ENCODE results near the gene HIPK2.

DNA sequence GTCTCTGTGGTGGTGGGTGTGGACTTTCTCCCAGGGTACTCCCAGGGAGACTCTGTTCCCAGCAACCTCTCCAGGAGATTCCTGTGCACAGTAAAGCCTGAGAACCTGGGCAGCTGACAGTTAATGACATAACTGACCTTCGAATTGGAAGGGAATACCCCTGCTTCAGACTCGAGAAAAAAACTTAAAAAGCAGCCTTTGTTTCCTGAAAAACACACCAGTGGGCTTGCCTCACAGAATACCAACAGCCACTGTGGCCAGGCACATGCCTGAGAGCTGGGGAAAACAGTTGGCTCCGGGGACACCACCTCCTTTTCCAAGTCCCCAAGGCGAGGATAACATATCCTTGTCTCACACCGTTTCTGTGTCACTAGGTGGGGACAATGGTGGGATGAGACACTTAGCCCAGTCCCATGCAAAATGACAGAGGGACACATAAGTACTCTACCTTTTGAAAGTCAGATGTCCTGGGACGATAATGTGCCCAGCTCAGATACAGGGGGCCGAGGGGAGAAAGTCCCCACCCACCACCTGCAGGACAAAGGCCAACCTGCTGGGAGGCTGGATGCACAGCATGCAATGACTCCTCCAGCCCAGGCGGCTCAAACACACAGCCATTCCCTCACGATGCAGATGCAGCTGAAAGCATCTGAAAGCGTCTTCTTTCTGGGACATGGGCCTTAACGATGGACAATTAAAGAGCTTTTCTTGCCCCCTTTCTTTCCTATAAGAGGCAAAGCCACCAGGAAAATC lies 65.6 kb downstream of the HIPK2 start:
- TF ChIP-seq, protein P1, sequence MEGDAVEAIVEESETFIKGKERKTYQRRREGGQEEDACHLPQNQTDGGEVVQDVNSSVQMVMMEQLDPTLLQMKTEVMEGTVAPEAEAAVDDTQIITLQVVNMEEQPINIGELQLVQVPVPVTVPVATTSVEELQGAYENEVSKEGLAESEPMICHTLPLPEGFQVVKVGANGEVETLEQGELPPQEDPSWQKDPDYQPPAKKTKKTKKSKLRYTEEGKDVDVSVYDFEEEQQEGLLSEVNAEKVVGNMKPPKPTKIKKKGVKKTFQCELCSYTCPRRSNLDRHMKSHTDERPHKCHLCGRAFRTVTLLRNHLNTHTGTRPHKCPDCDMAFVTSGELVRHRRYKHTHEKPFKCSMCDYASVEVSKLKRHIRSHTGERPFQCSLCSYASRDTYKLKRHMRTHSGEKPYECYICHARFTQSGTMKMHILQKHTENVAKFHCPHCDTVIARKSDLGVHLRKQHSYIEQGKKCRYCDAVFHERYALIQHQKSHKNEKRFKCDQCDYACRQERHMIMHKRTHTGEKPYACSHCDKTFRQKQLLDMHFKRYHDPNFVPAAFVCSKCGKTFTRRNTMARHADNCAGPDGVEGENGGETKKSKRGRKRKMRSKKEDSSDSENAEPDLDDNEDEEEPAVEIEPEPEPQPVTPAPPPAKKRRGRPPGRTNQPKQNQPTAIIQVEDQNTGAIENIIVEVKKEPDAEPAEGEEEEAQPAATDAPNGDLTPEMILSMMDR (IDR thresholded peaks at IDR 0.05; ENCODE audit: low read depth, low read length): no peak
- TF ChIP-seq POLR2A (IDR thresholded peaks at IDR 0.05; ENCODE audit: extremely low read depth, insufficient read length): no peak

All from NB4 (cell line).